K562 (cell line): Measurements from ENCODE around the gene POC1B. TPM values are rescaled to one million over a fixed set of nuclear protein-coding genes. Genes with fewer than 3 reads are reported as not detected.
A peak's percentile ranks its signal among the peaks of the same experiment; 100 is the strongest.

Experiments used
- ATAC-seq: fragments of 200-7000 bp; cut with Tn5 transposase; 3 replicates; pipeline ENCODE4 v1.9.1; 2020; ENCODE audit warnings: moderate library complexity
- BruUV-seq: library from RNA; stranded (reverse); fragments of 400-500 nt; replicated peaks from 2 replicates; lab custom pipeline; 2021; lab: Mats Ljungman, UMichigan
- CTCF ChIA-PET: fragments of 300-600 bp; formaldehyde crosslinking; extraction: SDS; loops from one replicate; lab custom pipeline; 2021; ENCODE audit warnings: low intra/inter-chr PET ratio; lab: Yijun Ruan, JAX
- POLR2A ChIA-PET: fragments of 300-600, 350-650 bp; sonication (Branson Sonifier 250); formaldehyde crosslinking; extraction: SDS; loops from one replicate; lab custom pipeline; 2021; ENCODE audit warnings: antibody characterized with exemption, inconsistent platforms; lab: Yijun Ruan, JAX
- DNase-seq, 4 experiments: peaks; one replicate each; pipeline versions ENCODE4 v3.0.0 to v3.0.0-alpha.2; 2011 to 2018; ENCODE audit warnings: low spot score in 3 of 4, mixed read lengths in 3 of 4; ENCODE audit errors: extremely low read depth in 1 of 4
- FAIRE-seq: peaks from 2 replicates; lab custom pipeline; 2011; peaks lifted over from hg19 to GRCh38; lab: Jason Lieb, UNC
- H2AFZ ChIP-seq: 2 replicates; pipeline ENCODE4 v1.6.0; 2011; ENCODE audit warnings: low read depth, low read length, control low read depth, inconsistent platforms
- H3K27ac ChIP-seq: fragments of 200-600 bp; 3 replicates; pipeline ENCODE4 v1.8.0; 2011; ENCODE audit warnings: low read depth, mild to moderate bottlenecking, control low read depth, inconsistent platforms, low read length, moderate library complexity, mixed read lengths; ENCODE audit errors: extremely low read depth
- H3K27me3 ChIP-seq, 2 experiments: fragments of 300-600 bp in 1 of 2; 2 replicates in 1 of 2; 3 replicates in 1 of 2; pipeline versions ENCODE4 v1.6.0 to v1.8.0; 2011; ENCODE audit warnings: inconsistent platforms in 2 of 2, low read length in 2 of 2, mild to moderate bottlenecking in 1 of 2, mixed read lengths in 1 of 2, moderate library complexity in 1 of 2; ENCODE audit not compliant: control insufficient read depth in 2 of 2, insufficient read depth in 2 of 2
- H3K36me3 ChIP-seq: fragments of 300-600 bp; 3 replicates; pipeline ENCODE4 v1.8.0; 2011; ENCODE audit warnings: mild to moderate bottlenecking, low read length, inconsistent platforms; ENCODE audit not compliant: control insufficient read depth, insufficient read depth
- H3K4me1 ChIP-seq, 2 experiments: fragments of 200-600 bp in 1 of 2; replicated peaks in 1 of 2; 2 replicates in 1 of 2; 3 replicates in 1 of 2; pipeline versions ENCODE4 v1.5.1 to v1.8.0; 2011; ENCODE audit warnings: inconsistent platforms in 2 of 2, low read length in 2 of 2, mild to moderate bottlenecking in 1 of 2, mixed read lengths in 1 of 2, moderate library complexity in 1 of 2; ENCODE audit not compliant: control insufficient read depth in 2 of 2, insufficient read depth in 2 of 2
- H3K4me2 ChIP-seq: 2 replicates; pipeline ENCODE4 v1.6.1; 2011; ENCODE audit warnings: low read length, control low read depth, inconsistent platforms, mixed read lengths; ENCODE audit not compliant: insufficient read depth
- H3K4me3 ChIP-seq: fragments of 200-600 bp; sonication (generic), shearing (Covaris generic); 2 replicates; pipeline ENCODE4 v1.5.1; 2016; ENCODE audit warnings: control low read depth, inconsistent platforms
- H3K79me2 ChIP-seq: fragments of 200-600 bp; 3 replicates; pipeline ENCODE4 v1.8.0; 2011; ENCODE audit warnings: low read length, inconsistent platforms; ENCODE audit not compliant: control insufficient read depth, insufficient read depth
- H3K9ac ChIP-seq, 2 experiments: 2 replicates each; pipeline versions ENCODE4 v1.6.0 to v1.6.1; 2011; ENCODE audit warnings: low read depth in 2 of 2, low read length in 2 of 2, control low read depth in 1 of 2, inconsistent platforms in 1 of 2, mild to moderate bottlenecking in 1 of 2, mixed read lengths in 1 of 2; ENCODE audit not compliant: insufficient read depth in 1 of 2
- H3K9me1 ChIP-seq: one replicate; pipeline ENCODE4 v1.6.0; 2011; ENCODE audit warnings: inconsistent platforms, mild to moderate bottlenecking, low read length, moderate library complexity; ENCODE audit not compliant: control insufficient read depth, insufficient read depth
- H3K9me3 ChIP-seq: replicated peaks from 2 replicates; pipeline ENCODE4 v1.5.1; 2011; ENCODE audit warnings: low read depth, low read length, inconsistent platforms; ENCODE audit not compliant: control insufficient read depth, insufficient read depth
- H4K20me1 ChIP-seq: replicated peaks from 2 replicates; pipeline ENCODE4 v1.6.1; 2011; ENCODE audit warnings: low read length, inconsistent platforms, mixed read lengths; ENCODE audit not compliant: control insufficient read depth, insufficient read depth
- ARID1B ChIP-seq: fragments of 450-650 bp; IDR thresholded peaks from 2 replicates; pipeline ENCODE4 v1.6.1; 2016; ENCODE audit warnings: antibody characterized with exemption, mild to moderate bottlenecking, inconsistent platforms
- ARNT ChIP-seq, 2 experiments: fragments of 450-650 bp; IDR thresholded peaks; 2 replicates each; pipeline ENCODE4 v1.6.1; 2016; ENCODE audit warnings: mild to moderate bottlenecking in 1 of 2
- MCM3 ChIP-seq: fragments of 450-650 bp; IDR thresholded peaks from 2 replicates; pipeline ENCODE4 v1.6.1; 2016
- TAF1 ChIP-seq: IDR thresholded peaks from 2 replicates; pipeline ENCODE4 v1.6.1; 2011; ENCODE audit warnings: mild to moderate bottlenecking, low read length, moderate library complexity; ENCODE audit not compliant: insufficient read depth, control insufficient read depth, severe bottlenecking; ENCODE audit errors: extremely low read depth
- XRCC5 ChIP-seq: fragments of 200-400 bp; formaldehyde crosslinking; IDR thresholded peaks from 2 replicates; pipeline ENCODE4 v1.6.1; 2017; ENCODE audit warnings: low read depth, mild to moderate bottlenecking, low read length
- ZBTB17 ChIP-seq: fragments of 450-650 bp; formaldehyde crosslinking; IDR thresholded peaks from 2 replicates; pipeline ENCODE4 v1.4.0; 2020; ENCODE audit warnings: mild to moderate bottlenecking
- ZFP30 ChIP-seq: fragments of 250-450 bp; sonication (Bioruptor Pico); IDR thresholded peaks from 2 replicates; pipeline ENCODE4 v1.8.0; 2022; ENCODE audit warnings: moderate library complexity, mild to moderate bottlenecking, inconsistent platforms, borderline replicate concordance
- ZNF24 ChIP-seq: fragments of 450-650 bp; IDR thresholded peaks from 2 replicates; pipeline ENCODE4 v1.6.1; 2016
- ZSCAN29 ChIP-seq: fragments of 450-650 bp; IDR thresholded peaks from 2 replicates; pipeline ENCODE4 v1.6.1; 2017
- WGBS: fragments of 100-300 bp; shearing (Covaris generic); methylation state at CpG from one replicate; pipeline ENCODE4 v1.1.6; 2016; ENCODE audit warnings: low coverage, mixed read lengths; ENCODE audit not compliant: insufficient coverage; ENCODE audit errors: missing lambda C conversion rate; 5-methylcytosine and 5-hydroxymethylcytosine counted together
- in situ Hi-C: fragments of 300-500 bp; cut with MboI; formaldehyde crosslinking; loops from 4 replicates; pipeline ENCODE4 v1.15.0; 2018; ENCODE audit warnings: inconsistent platforms, mixed read lengths
- intact Hi-C: fragments of 100-400 bp; cut with micrococcal nuclease; formaldehyde crosslinking; loops from 2 replicates; pipeline ENCODE4 v1.14.2; 2022
- polyA plus RNA-seq, 8 experiments: library from polyadenylated mRNA; depleted of rRNA in 4 of 8; stranded (reverse) in 5 of 8; unstranded in 3 of 8; fragments of >200 nt; fragmentation: Nextera tagmentation in 2 of 8; fragmentation: Illumina TruSeq in 1 of 8; extraction: Ambion mirVana in 2 of 8; extraction: Trizol in 1 of 8; gene quantifications; 2 replicates each; pipeline versions ENCODE4 v1.2.1 to v1.2.3, GENCODE V29; 2011 to 2014; ENCODE audit warnings: inconsistent platforms in 1 of 8, missing spikeins in 1 of 8
- total RNA-seq, 7 experiments: library from RNA; depleted of rRNA in 6 of 7; stranded (reverse); fragments of >200 nt in 6 of 7; fragmentation: Illumina TruSeq in 2 of 7; extraction: Trizol in 2 of 7; gene quantifications; 2 replicates each; pipeline versions ENCODE4 v1.2.1 to v1.2.3, GENCODE V29; 2011 to 2021; ENCODE audit warnings: low replicate concordance in 1 of 7
- TF ChIP-seq, protein P1 (sequence below): fragments of 250-450 bp; sonication (Bioruptor Pico); IDR thresholded peaks from 2 replicates; pipeline ENCODE4 v1.5.0; 2021
- TF ChIP-seq, protein P2 (sequence below): fragments of 450-650 bp; conservative IDR thresholded peaks from 2 replicates; pipeline ENCODE4 v1.6.1; 2016; ENCODE audit warnings: missing genetic modification characterization, low read depth, mild to moderate bottlenecking, control low read depth, missing compliant biosample characterization
- TF ChIP-seq, protein P3 (sequence below): sonication (generic); IDR thresholded peaks from 2 replicates; pipeline ENCODE4 v1.6.1; 2016

Gene POC1B
- total and polyA plus RNA-seq, 9 of the 15 experiments (the other 6 are each of a cell fraction or from before 2014, with no cell fraction given): 4.5 to 16.1 (median 10.4) TPM

DNA sequence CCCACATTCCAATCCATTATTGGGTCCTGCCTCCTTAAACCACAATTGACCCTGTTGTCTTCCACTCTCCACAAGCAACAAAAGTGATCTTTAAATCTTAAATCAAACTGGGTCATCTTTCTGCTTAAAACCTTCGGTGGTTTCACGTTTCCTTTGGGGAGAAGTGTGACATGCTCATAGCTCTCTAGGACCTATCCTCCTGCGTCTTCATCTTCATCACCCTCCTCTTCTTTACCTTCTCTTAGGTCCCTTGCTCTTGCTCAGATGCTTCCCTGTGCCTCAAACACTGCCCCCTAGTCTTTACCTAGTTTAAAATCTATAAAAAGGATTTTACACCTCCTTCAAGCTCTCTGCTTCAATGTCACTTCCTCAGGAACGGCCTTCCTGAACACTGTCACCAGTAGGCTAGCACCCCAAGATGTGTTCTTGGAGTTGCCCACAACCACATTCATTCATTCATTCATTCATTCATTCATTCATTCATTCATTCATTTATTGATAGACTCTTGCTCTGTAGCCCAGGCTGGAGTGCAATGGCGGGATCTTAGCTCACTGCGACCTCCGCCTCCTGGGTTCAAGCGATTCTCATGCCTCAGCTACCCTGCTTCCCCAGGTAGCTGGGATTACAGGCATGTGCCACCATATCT lies 48.1 kb downstream of the POC1B start:
- in situ Hi-C loops (no loop called here), intact Hi-C loops (loop anchor here (10.0 kb wide), 2 partner anchors 217 to 1467 kb away; no protein-coding TSS in a partner anchor)
- ATAC-seq (no peak), FAIRE-seq (no peak), DNase-seq (no peak)
- no peak overlapping the region for H2AFZ ChIP-seq
- H3K79me2 ChIP-seq: no peaks in the 10 kb centered on the region
- no peaks in the 10 kb centered on the region for H3K27me3 ChIP-seq
- TF ChIP-seq ZSCAN29 (no peak), ZNF24 (peak; percentile 72)
- TF ChIP-seq, protein P1, sequence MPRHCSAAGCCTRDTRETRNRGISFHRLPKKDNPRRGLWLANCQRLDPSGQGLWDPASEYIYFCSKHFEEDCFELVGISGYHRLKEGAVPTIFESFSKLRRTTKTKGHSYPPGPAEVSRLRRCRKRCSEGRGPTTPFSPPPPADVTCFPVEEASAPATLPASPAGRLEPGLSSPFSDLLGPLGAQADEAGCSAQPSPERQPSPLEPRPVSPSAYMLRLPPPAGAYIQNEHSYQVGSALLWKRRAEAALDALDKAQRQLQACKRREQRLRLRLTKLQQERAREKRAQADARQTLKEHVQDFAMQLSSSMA (CRISPR knock-in tag): no peak
- ChIA-PET CTCF (no interaction called here), POLR2A (no interaction called here)
- no TSS peak for BruUV-seq
- H3K4me1 ChIP-seq: no peaks in the 10 kb centered on the region
- no peaks in the 10 kb centered on the region for H3K36me3 ChIP-seq
- WGBS: 67% methylated on average over 8 of the region's 8 CpGs
- no peaks in the 10 kb centered on the region for H3K9me1 ChIP-seq
- no peak overlapping the region for H3K27ac ChIP-seq
- H3K4me2 ChIP-seq: no peak overlapping the region
- no peak overlapping the region for H3K4me3 ChIP-seq
- no peak overlapping the region for H3K9ac ChIP-seq
- H3K9me3 ChIP-seq: no peaks in the 10 kb centered on the region
- no peaks in the 10 kb centered on the region for H4K20me1 ChIP-seq

- intact Hi-C loops: loop anchor here (10.0 kb wide), 2 partner anchors 218 to 1468 kb away; no protein-coding TSS in a partner anchor
- TF ChIP-seq, protein P2, sequence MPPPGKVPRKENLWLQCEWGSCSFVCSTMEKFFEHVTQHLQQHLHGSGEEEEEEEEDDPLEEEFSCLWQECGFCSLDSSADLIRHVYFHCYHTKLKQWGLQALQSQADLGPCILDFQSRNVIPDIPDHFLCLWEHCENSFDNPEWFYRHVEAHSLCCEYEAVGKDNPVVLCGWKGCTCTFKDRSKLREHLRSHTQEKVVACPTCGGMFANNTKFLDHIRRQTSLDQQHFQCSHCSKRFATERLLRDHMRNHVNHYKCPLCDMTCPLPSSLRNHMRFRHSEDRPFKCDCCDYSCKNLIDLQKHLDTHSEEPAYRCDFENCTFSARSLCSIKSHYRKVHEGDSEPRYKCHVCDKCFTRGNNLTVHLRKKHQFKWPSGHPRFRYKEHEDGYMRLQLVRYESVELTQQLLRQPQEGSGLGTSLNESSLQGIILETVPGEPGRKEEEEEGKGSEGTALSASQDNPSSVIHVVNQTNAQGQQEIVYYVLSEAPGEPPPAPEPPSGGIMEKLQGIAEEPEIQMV (tag): no peak
- no peak for TF ChIP-seq XRCC5
- no peak for TF ChIP-seq ARID1B
- TF ChIP-seq, protein P3, sequence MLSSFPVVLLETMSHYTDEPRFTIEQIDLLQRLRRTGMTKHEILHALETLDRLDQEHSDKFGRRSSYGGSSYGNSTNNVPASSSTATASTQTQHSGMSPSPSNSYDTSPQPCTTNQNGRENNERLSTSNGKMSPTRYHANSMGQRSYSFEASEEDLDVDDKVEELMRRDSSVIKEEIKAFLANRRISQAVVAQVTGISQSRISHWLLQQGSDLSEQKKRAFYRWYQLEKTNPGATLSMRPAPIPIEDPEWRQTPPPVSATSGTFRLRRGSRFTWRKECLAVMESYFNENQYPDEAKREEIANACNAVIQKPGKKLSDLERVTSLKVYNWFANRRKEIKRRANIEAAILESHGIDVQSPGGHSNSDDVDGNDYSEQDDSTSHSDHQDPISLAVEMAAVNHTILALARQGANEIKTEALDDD: no peak
- no peak for TF ChIP-seq TAF1
- TF ChIP-seq MCM3: no peak
- no peak for TF ChIP-seq ZSCAN29
- TF ChIP-seq ARNT (IDR thresholded peaks at IDR 0.05): no peak
- no peak for TF ChIP-seq ZFP30
- no peak for TF ChIP-seq ZBTB17
Observed at GRCh38 chr12:89476904-89477595, 48.8 kb downstream of the POC1B start.

More at GRCh38 chr12:89476904-89477595, 48.8 kb downstream of the POC1B start:
- Histone ChIP-seq H3K9me3 (no peaks in the 10 kb centered on the region), H2AFZ (no peak overlapping the region), H3K9ac (no peak overlapping the region), H4K20me1 (no peaks in the 10 kb centered on the region), H3K4me1 (no peaks in the 10 kb centered on the region), H3K27me3 (no peaks in the 10 kb centered on the region), H3K4me2 (no peak overlapping the region), H3K4me3 (no peak overlapping the region), H3K9me1 (no peaks in the 10 kb centered on the region), H3K27ac (no peak overlapping the region), H3K36me3 (no peaks in the 10 kb centered on the region), H3K79me2 (no peaks in the 10 kb centered on the region)
- no peak for FAIRE-seq
- 68% methylated on average over 4 of the region's 4 CpGs for WGBS
- in situ Hi-C loops: no loop called here
- ATAC-seq: no peak
- BruUV-seq: no TSS peak
- ChIA-PET CTCF (no interaction called here), POLR2A (interaction anchor here (0.6 kb wide), 1 partner anchor 31 kb away, joined by 3 read pairs; no protein-coding TSS in a partner anchor)
- DNase-seq: no peak
